Erythroblast (primary cell): ENCODE measurements around the gene TUBGCP5.

Experiments
- GATA1 ChIP-seq: IDR thresholded peaks from 2 replicates; pipeline ENCODE4 v1.6.1; 2011; ENCODE audit warnings: low read depth, mild to moderate bottlenecking, control low read depth, low read length, moderate library complexity
- POLR2A ChIP-seq: IDR thresholded peaks from 2 replicates; pipeline ENCODE4 v1.6.1; 2011; ENCODE audit warnings: mild to moderate bottlenecking, low read length

- TF ChIP-seq POLR2A (no peak), GATA1 (no peak)
Measured at GRCh38 chr15:22979238-22980188, 59.9 kb downstream of the TUBGCP5 start.
